H9 (cell line): ENCODE data around the gene RAD17. TPM values are rescaled to one million over a fixed set of nuclear protein-coding genes. Genes with fewer than 3 reads are reported as not detected.

Experiments used
- DNase-seq: peaks from one replicate; pipeline ENCODE4 v3.0.0-alpha.2; 2017
- H2AFZ ChIP-seq: one replicate; pipeline ENCODE4 v1.6.1; 2013; ENCODE audit warnings: mild to moderate bottlenecking, low read length, control low read depth, moderate library complexity
- H2AK5ac ChIP-seq: 2 replicates; pipeline ENCODE4 v1.6.1; 2013; ENCODE audit warnings: low read length, control low read depth, mixed read lengths; ENCODE audit not compliant: insufficient read length
- H2BK120ac ChIP-seq: one replicate; pipeline ENCODE4 v1.6.1; 2013; ENCODE audit warnings: low read depth, mild to moderate bottlenecking, low read length, control low read depth, inconsistent platforms; ENCODE audit not compliant: poor library complexity, severe bottlenecking
- H2BK12ac ChIP-seq: 2 replicates; pipeline ENCODE4 v1.6.1; 2013; ENCODE audit warnings: low read length, control low read depth, mixed read lengths, low read depth; ENCODE audit not compliant: insufficient read length
- H2BK15ac ChIP-seq: 2 replicates; pipeline ENCODE4 v1.6.1; 2013; ENCODE audit warnings: low read depth, low read length, control low read depth
- H2BK20ac ChIP-seq: one replicate; pipeline ENCODE4 v1.6.1; 2013; ENCODE audit warnings: low read depth, mild to moderate bottlenecking, low read length, control low read depth, inconsistent platforms; ENCODE audit not compliant: poor library complexity, severe bottlenecking
- H2BK5ac ChIP-seq: 2 replicates; pipeline ENCODE4 v1.6.1; 2013; ENCODE audit warnings: low read length, control low read depth, mixed read lengths; ENCODE audit not compliant: insufficient read length
- H3K14ac ChIP-seq: 2 replicates; pipeline ENCODE4 v1.6.1; 2013; ENCODE audit warnings: low read length, control low read depth; ENCODE audit not compliant: insufficient read depth
- H3K18ac ChIP-seq: 2 replicates; pipeline ENCODE4 v1.6.1; 2013; ENCODE audit warnings: low read depth, mild to moderate bottlenecking, mixed read lengths, low read length, control low read depth; ENCODE audit not compliant: insufficient read length
- H3K23ac ChIP-seq: 2 replicates; pipeline ENCODE4 v1.6.1; 2013; ENCODE audit warnings: low read length, control low read depth, mixed read lengths, low read depth; ENCODE audit not compliant: insufficient read length
- H3K23me2 ChIP-seq: 2 replicates; pipeline ENCODE4 v1.6.1; 2013; ENCODE audit warnings: low read depth, mild to moderate bottlenecking, mixed read lengths, low read length, control low read depth; ENCODE audit not compliant: insufficient read length, poor library complexity, severe bottlenecking
- H3K27ac ChIP-seq: 2 replicates; pipeline ENCODE4 v1.5.1; 2013; ENCODE audit warnings: low read length, control low read depth, mixed read lengths, low read depth; ENCODE audit not compliant: insufficient read length
- H3K27me3 ChIP-seq: 2 replicates; pipeline ENCODE4 v1.6.1; 2013; ENCODE audit warnings: low read length, control low read depth, inconsistent platforms; ENCODE audit not compliant: insufficient read depth
- H3K4ac ChIP-seq: 2 replicates; pipeline ENCODE4 v1.6.1; 2013; ENCODE audit warnings: low read depth, mild to moderate bottlenecking, control low read depth, inconsistent platforms, low read length, moderate library complexity
- H3K4me1 ChIP-seq: 2 replicates; pipeline ENCODE4 v1.6.1; 2013; ENCODE audit warnings: low read length, control low read depth, inconsistent platforms; ENCODE audit not compliant: insufficient read depth
- H3K4me2 ChIP-seq: 2 replicates; pipeline ENCODE4 v1.6.1; 2013; ENCODE audit warnings: low read length, control low read depth, mixed read lengths; ENCODE audit not compliant: insufficient read length, insufficient read depth
- H3K56ac ChIP-seq: 2 replicates; pipeline ENCODE4 v1.6.1; 2013; ENCODE audit warnings: low read depth, mild to moderate bottlenecking, mixed read lengths, low read length, control low read depth; ENCODE audit not compliant: insufficient read length
- H3K79me1 ChIP-seq: 2 replicates; pipeline ENCODE4 v1.6.1; 2013; ENCODE audit warnings: low read depth, mild to moderate bottlenecking, moderate library complexity, low read length, control low read depth, inconsistent platforms; ENCODE audit not compliant: insufficient read depth, poor library complexity, severe bottlenecking
- H3K79me2 ChIP-seq: 2 replicates; pipeline ENCODE4 v1.6.1; 2013; ENCODE audit warnings: low read length, control low read depth, inconsistent platforms; ENCODE audit not compliant: insufficient read depth
- H3K9ac ChIP-seq: 2 replicates; pipeline ENCODE4 v1.6.1; 2013; ENCODE audit warnings: low read length, control low read depth, mixed read lengths; ENCODE audit not compliant: insufficient read length; ENCODE audit errors: extremely low read depth
- H3K9me3 ChIP-seq: one replicate; pipeline ENCODE4 v1.6.1; 2013; ENCODE audit warnings: low read depth, low read length, inconsistent platforms; ENCODE audit not compliant: control insufficient read depth
- H3T11ph ChIP-seq: one replicate; pipeline ENCODE4 v1.6.1; 2013; ENCODE audit warnings: mild to moderate bottlenecking, low read length, control low read depth, inconsistent platforms
- H4K20me1 ChIP-seq: one replicate; pipeline ENCODE4 v1.6.1; 2013; ENCODE audit not compliant: control insufficient read depth, insufficient read length, insufficient read depth
- H4K5ac ChIP-seq: 2 replicates; pipeline ENCODE4 v1.6.1; 2013; ENCODE audit warnings: low read depth, mild to moderate bottlenecking, mixed read lengths, low read length, control low read depth; ENCODE audit not compliant: insufficient read length
- H4K8ac ChIP-seq: replicated peaks from 2 replicates; pipeline ENCODE4 v1.6.1; 2013; ENCODE audit warnings: low read length, control low read depth, mixed read lengths, low read depth; ENCODE audit not compliant: insufficient read length
- H4K91ac ChIP-seq: 2 replicates; pipeline ENCODE4 v1.6.1; 2013; ENCODE audit warnings: low read depth, mild to moderate bottlenecking, moderate library complexity, mixed read lengths, low read length, control low read depth; ENCODE audit not compliant: insufficient read length
- H3K27ac Mint-ChIP-seq, 3 experiments: 2 replicates in 2 of 3; 3 replicates in 1 of 3; pipeline ENCODE4 v1.8.0; 2020 to 2021; ENCODE audit warnings: mixed read lengths in 3 of 3, mild to moderate bottlenecking in 1 of 3, moderate library complexity in 1 of 3
- H3K27me3 Mint-ChIP-seq: 2 replicates; pipeline ENCODE4 v1.8.0; 2021; ENCODE audit warnings: low read depth, mild to moderate bottlenecking, moderate library complexity, mixed read lengths
- H3K36me3 Mint-ChIP-seq, 3 experiments: 2 replicates in 2 of 3; 3 replicates in 1 of 3; pipeline ENCODE4 v1.8.0; 2020 to 2021; ENCODE audit warnings: low read depth in 3 of 3, mixed read lengths in 3 of 3; ENCODE audit not compliant: insufficient read depth in 1 of 3
- H3K4me1 Mint-ChIP-seq, 2 experiments: 2 replicates each; pipeline ENCODE4 v1.8.0; 2020; ENCODE audit warnings: mixed read lengths in 2 of 2
- H3K4me3 Mint-ChIP-seq, 2 experiments: 2 replicates in 1 of 2; 3 replicates in 1 of 2; pipeline ENCODE4 v1.8.0; 2020 to 2021; ENCODE audit warnings: mild to moderate bottlenecking in 2 of 2, mixed read lengths in 2 of 2, moderate library complexity in 1 of 2
- H3K9me3 Mint-ChIP-seq, 2 experiments: 2 replicates in 1 of 2; 3 replicates in 1 of 2; pipeline ENCODE4 v1.8.0; 2020; ENCODE audit warnings: mild to moderate bottlenecking in 2 of 2, mixed read lengths in 2 of 2, moderate library complexity in 1 of 2
- WGBS: extraction: QIAGEN DNeasy Blood & Tissue Kit; methylation state at CpG from one replicate; pipeline ENCODE4 v1.1.7; 2013; ENCODE audit warnings: missing lambda C conversion rate, low lambda C conversion rate, mixed read lengths; ENCODE audit not compliant: insufficient read length; ENCODE audit errors: extremely low coverage; 5-methylcytosine and 5-hydroxymethylcytosine counted together
- total RNA-seq: library from RNA; stranded (reverse); gene quantifications from 2 replicates; pipeline ENCODE4 v1.2.1, GENCODE V29; 2021
- TF ChIP-seq, protein P1 (sequence below): fragments of 200-600 bp; sonication (generic); conservative IDR thresholded peaks from 3 replicates; pipeline ENCODE4 v1.8.0; 2021; ENCODE audit warnings: antibody characterized with exemption, mild to moderate bottlenecking

RAD17 gene
- total RNA-seq, 1 experiment from 2014 or later, result 31.9 TPM

GRCh38 chr5:69462170-69462569 lies 92.6 kb downstream of the RAD17 start:
- Histone ChIP-seq H2BK12ac (no peak overlapping the region), H3K79me2 (no peaks in the 10 kb centered on the region), H3K4me1 (no peaks in the 10 kb centered on the region), H2AK5ac (no peak overlapping the region), H2BK5ac (no peak overlapping the region), H4K91ac (no peak overlapping the region), H4K20me1 (no peaks in the 10 kb centered on the region), H3K56ac (no peak overlapping the region), H4K8ac (no peak overlapping the region), H3K9ac (no peak overlapping the region), H2BK120ac (no peak overlapping the region), H3K27ac (no peak overlapping the region), H3T11ph (no peak overlapping the region), H3K9me3 (no peaks in the 10 kb centered on the region), H2AFZ (no peak overlapping the region), H3K4me2 (no peak overlapping the region), H2BK15ac (no peak overlapping the region), H4K5ac (no peak overlapping the region), H3K14ac (no peak overlapping the region), H3K79me1 (no peaks in the 10 kb centered on the region), H3K4ac (no peak overlapping the region), H3K18ac (no peak overlapping the region), H3K27me3 (no peaks in the 10 kb centered on the region), H3K23ac (no peak overlapping the region), H3K23me2 (no peaks in the 10 kb centered on the region), H2BK20ac (no peak overlapping the region)
- peaks cover 0 to 2% of the 10 kb centered on the region in 2 experiments; a peak in 1 of 4 replicates for H3K4me1 Mint-ChIP-seq
- H3K27me3 Mint-ChIP-seq, result no peaks in the 10 kb centered on the region; the same call in 1 of the 2 replicates
- H3K36me3 Mint-ChIP-seq, result 0 out of 7 replicates have a peak, but pooled peaks cover 0 to 2% (median 0%) of the 10 kb centered on the region in 3 experiments
- H3K27ac Mint-ChIP-seq, result no peak overlapping the region; a peak in 1 of 7 replicates
- DNase-seq, result no peak
- TF ChIP-seq, protein P1, sequence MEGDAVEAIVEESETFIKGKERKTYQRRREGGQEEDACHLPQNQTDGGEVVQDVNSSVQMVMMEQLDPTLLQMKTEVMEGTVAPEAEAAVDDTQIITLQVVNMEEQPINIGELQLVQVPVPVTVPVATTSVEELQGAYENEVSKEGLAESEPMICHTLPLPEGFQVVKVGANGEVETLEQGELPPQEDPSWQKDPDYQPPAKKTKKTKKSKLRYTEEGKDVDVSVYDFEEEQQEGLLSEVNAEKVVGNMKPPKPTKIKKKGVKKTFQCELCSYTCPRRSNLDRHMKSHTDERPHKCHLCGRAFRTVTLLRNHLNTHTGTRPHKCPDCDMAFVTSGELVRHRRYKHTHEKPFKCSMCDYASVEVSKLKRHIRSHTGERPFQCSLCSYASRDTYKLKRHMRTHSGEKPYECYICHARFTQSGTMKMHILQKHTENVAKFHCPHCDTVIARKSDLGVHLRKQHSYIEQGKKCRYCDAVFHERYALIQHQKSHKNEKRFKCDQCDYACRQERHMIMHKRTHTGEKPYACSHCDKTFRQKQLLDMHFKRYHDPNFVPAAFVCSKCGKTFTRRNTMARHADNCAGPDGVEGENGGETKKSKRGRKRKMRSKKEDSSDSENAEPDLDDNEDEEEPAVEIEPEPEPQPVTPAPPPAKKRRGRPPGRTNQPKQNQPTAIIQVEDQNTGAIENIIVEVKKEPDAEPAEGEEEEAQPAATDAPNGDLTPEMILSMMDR, result no peak
- no peak overlapping the region for H3K4me3 Mint-ChIP-seq
- peaks cover 2 to 3% of the 10 kb centered on the region in 2 experiments; a peak in 3 of 5 replicates for H3K9me3 Mint-ChIP-seq
- WGBS, result no CpG with 5 or more reads among the region's 1 CpG

Other genes with a start within 250 kb of the RAD17 start
- gene CCNB1, start 202.7 kb upstream of the RAD17 start, total RNA-seq, result 305 and 310 TPM in 2 replicates
- gene CENPH, start 180.2 kb upstream of the RAD17 start, total RNA-seq, result 79.4 and 82.8 TPM in 2 replicates
- 45.9 and 53.4 TPM in 2 replicates for gene CDK7, start 134.9 kb upstream of the RAD17 start, total RNA-seq
- 0.48 and 0.68 TPM in 2 replicates for gene CCDC125, start 37.0 kb upstream of the RAD17 start, total RNA-seq
- gene AK6, start 298 bp upstream of the RAD17 start, total RNA-seq, result 39.0 and 40.8 TPM in 2 replicates
- gene TAF9, start 298 bp upstream of the RAD17 start, total RNA-seq, result 82.4 and 85.0 TPM in 2 replicates
- gene MARVELD2, start 45.3 kb downstream of the RAD17 start, total RNA-seq, result 29.5 and 30.3 TPM in 2 replicates
- gene OCLN, start 123.0 kb downstream of the RAD17 start, total RNA-seq, result 105 and 109 TPM in 2 replicates
- 61.0 and 63.6 TPM in 2 replicates for gene GTF2H2C, start 190.4 kb downstream of the RAD17 start, total RNA-seq